B cell (primary cell): ENCODE measurements around the gene ZNHIT1. TPM values are rescaled to one million over a fixed set of nuclear protein-coding genes. Genes with fewer than 3 reads are reported as not detected.

Source experiments
- ATAC-seq: fragments of 200-7000 bp; cut with Tn5 transposase; one replicate; pipeline ENCODE4 v1.10.0; 2021; ENCODE audit warnings: low read depth, mild to moderate bottlenecking, moderate number of reproducible peaks, moderate library complexity
- CTCF ChIA-PET: fragments of 350-600 bp; sonication (Branson Sonifier 250); formaldehyde crosslinking; loops from one replicate; lab custom pipeline; 2021; ENCODE audit warnings: antibody characterized with exemption, inconsistent platforms; lab: Charles Lee
- POLR2A ChIA-PET: fragments of 350-600 bp; sonication (Branson Sonifier 250); formaldehyde crosslinking; loops from one replicate; lab custom pipeline; 2021; ENCODE audit warnings: antibody characterized with exemption; lab: Charles Lee
- DNase-seq: peaks from one replicate; pipeline ENCODE4 v3.0.0; 2013
- H2AFZ ChIP-seq: 2 replicates; pipeline ENCODE4 v1.6.1; 2012; ENCODE audit warnings: mild to moderate bottlenecking, low read depth, low read length; ENCODE audit not compliant: insufficient read depth, poor library complexity, severe bottlenecking
- H3K27ac ChIP-seq, 2 donors: 1 replicate in 1 of 2; 2 replicates in 1 of 2; pipeline ENCODE4 v1.5.1; 2012 to 2013; ENCODE audit warnings: low read length in 2 of 2, mild to moderate bottlenecking in 2 of 2, moderate library complexity in 1 of 2
- H3K27me3 ChIP-seq, 4 experiments: fragments of 200-600 bp in 1 of 4; sonication (generic) in 1 of 4; replicated peaks in 1 of 4; 1 replicate in 2 of 4; 2 replicates in 2 of 4; pipeline versions ENCODE4 v1.6.1 to v1.7.0; 2013 to 2016; ENCODE audit warnings: low read length in 3 of 4, mild to moderate bottlenecking in 2 of 4, mixed read lengths in 1 of 4, moderate library complexity in 1 of 4; ENCODE audit not compliant: insufficient read depth in 4 of 4, control insufficient read depth in 3 of 4; ENCODE audit errors: control extremely low read depth in 1 of 4
- H3K36me3 ChIP-seq, 2 experiments: replicated peaks in 1 of 2; 1 replicate in 1 of 2; 2 replicates in 1 of 2; pipeline versions ENCODE4 v1.6.1 to v1.7.1; 2013; ENCODE audit warnings: low read length in 1 of 2; ENCODE audit not compliant: insufficient read depth in 2 of 2, control insufficient read depth in 1 of 2; ENCODE audit errors: control extremely low read depth in 1 of 2, extremely low read depth in 1 of 2
- H3K4me1 ChIP-seq, 2 donors: fragments of 200-600 bp in 1 of 2; sonication (generic) in 1 of 2; 1 replicate in 1 of 2; 2 replicates in 1 of 2; pipeline versions ENCODE4 v1.5.1 to v1.6.1; 2013 to 2017; ENCODE audit warnings: low read length in 2 of 2; ENCODE audit not compliant: control insufficient read depth in 2 of 2, insufficient read depth in 2 of 2
- H3K4me2 ChIP-seq: replicated peaks from 2 replicates; pipeline ENCODE3; 2012; ENCODE audit warnings: mild to moderate bottlenecking, low read depth, low read length; ENCODE audit not compliant: poor library complexity, severe bottlenecking
- H3K4me3 ChIP-seq, 5 experiments: fragments of 200-600 bp in 1 of 5; sonication (generic) in 1 of 5; 1 replicate in 3 of 5; 2 replicates in 2 of 5; pipeline versions ENCODE4 v1.5.1 to v1.7.0; 2011 to 2016; ENCODE audit warnings: low read length in 4 of 5, mild to moderate bottlenecking in 4 of 5, low read depth in 2 of 5, control low read depth in 1 of 5, moderate library complexity in 1 of 5; ENCODE audit not compliant: insufficient read depth in 1 of 5; ENCODE audit errors: control extremely low read depth in 1 of 5, extremely low read depth in 1 of 5
- H3K79me2 ChIP-seq: fragments of 200-600 bp; sonication (generic); one replicate; pipeline ENCODE4 v1.6.0; 2016; ENCODE audit warnings: low read length; ENCODE audit not compliant: control insufficient read depth, insufficient read depth
- H3K9ac ChIP-seq: fragments of 200-600 bp; sonication (generic); 2 replicates; pipeline ENCODE4 v1.6.1; 2017; ENCODE audit warnings: mild to moderate bottlenecking, low read length, moderate library complexity
- H3K9me3 ChIP-seq, 3 donors: one replicate each; pipeline versions ENCODE4 v1.6.1 to v1.7.1; 2013; ENCODE audit warnings: low read length in 2 of 3; ENCODE audit not compliant: control insufficient read depth in 2 of 3, insufficient read depth in 1 of 3; ENCODE audit errors: control extremely low read depth in 1 of 3
- H4K20me1 ChIP-seq: 2 replicates; pipeline ENCODE4 v1.6.0; 2012; ENCODE audit warnings: mild to moderate bottlenecking, low read length; ENCODE audit not compliant: insufficient read depth, control insufficient read depth, poor library complexity, severe bottlenecking
- H3K27ac Mint-ChIP-seq: one replicate; pipeline ENCODE4 v1.8.0; 2021; ENCODE audit warnings: mixed read lengths
- H3K27me3 Mint-ChIP-seq: one replicate; pipeline ENCODE4 v1.8.0; 2021; ENCODE audit warnings: mixed read lengths
- H3K4me1 Mint-ChIP-seq: one replicate; pipeline ENCODE4 v1.8.0; 2021; ENCODE audit warnings: mixed read lengths
- H3K4me3 Mint-ChIP-seq: one replicate; pipeline ENCODE4 v1.8.0; 2021; ENCODE audit warnings: mixed read lengths
- H3K9me3 Mint-ChIP-seq: one replicate; pipeline ENCODE4 v1.8.0; 2022; ENCODE audit warnings: mixed read lengths; ENCODE audit not compliant: insufficient read depth
- EZH2 ChIP-seq: IDR thresholded peaks from 2 replicates; pipeline ENCODE4 v1.6.1; 2012; ENCODE audit warnings: borderline replicate concordance, low read depth, mild to moderate bottlenecking, moderate library complexity, low read length; ENCODE audit not compliant: insufficient read depth, poor library complexity, severe bottlenecking
- WGBS: methylation state at CpG from one replicate; pipeline ENCODE4 v1.1.5; 2013; ENCODE audit warnings: missing lambda C conversion rate; ENCODE audit not compliant: insufficient coverage; 5-methylcytosine and 5-hydroxymethylcytosine counted together
- intact Hi-C: fragments of 100-400 bp; cut with micrococcal nuclease; formaldehyde crosslinking; loops from one replicate; pipeline ENCODE4 v1.10.0; 2022
- polyA plus RNA-seq: library from polyadenylated mRNA; depleted of rRNA; stranded (reverse); fragments of >200 nt; gene quantifications from 2 replicates; pipeline ENCODE4 v1.2.3, GENCODE V29; 2012
- small RNA-seq: library from RNA; depleted of rRNA; stranded (forward); fragments of <200 nt; gene quantifications from one replicate; pipeline ENCODE3, GENCODE V24; 2012; ENCODE audit warnings: low replicate concordance, low read depth; ENCODE audit not compliant: insufficient read length
- total RNA-seq, 2 donors: library from RNA; stranded (reverse); fragments of 120-200 nt in 1 of 2; gene quantifications; 1 replicate in 1 of 2; 2 replicates in 1 of 2; pipeline versions ENCODE4 v1.2.3 to v1.2.4, GENCODE V29; 2013 to 2022
- TF ChIP-seq, protein P1 (sequence below): fragments of 200-600 bp; IDR thresholded peaks from one replicate; pipeline ENCODE4 v1.8.0; 2022; ENCODE audit warnings: antibody characterized with exemption, mild to moderate bottlenecking

Gene ZNHIT1
- total and polyA plus RNA-seq, 2 donors (not counting 1 experiment from before 2014, with no cell fraction given) = 28.5 to 37.3 TPM

DNA sequence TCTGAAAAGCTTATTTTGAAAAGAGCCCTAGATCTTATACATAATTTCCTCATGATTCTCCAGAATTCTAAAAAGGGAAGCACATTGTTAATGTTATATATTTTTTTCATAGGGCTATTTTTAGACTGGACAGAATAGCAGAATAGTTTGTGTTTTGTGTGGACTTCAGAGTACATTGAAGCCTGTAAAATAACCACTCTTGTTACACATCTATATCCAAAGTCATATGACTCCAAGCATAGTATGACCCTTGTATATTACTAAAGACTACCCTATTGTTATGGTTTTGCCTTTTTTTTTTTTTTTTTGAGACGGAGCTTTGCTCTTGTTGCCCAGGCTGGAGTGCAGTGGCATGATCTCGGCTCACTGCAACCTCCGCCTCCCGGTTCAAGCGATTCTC lies 53.1 kb downstream of the ZNHIT1 start:
- no peak overlapping the region for H3K4me3 ChIP-seq
- H2AFZ ChIP-seq = no peak overlapping the region
- peaks cover 0 to under 1% (median 0%) of the 10 kb centered on the region in 4 experiments for H3K27me3 ChIP-seq
- no peak for TF ChIP-seq EZH2
- TF ChIP-seq, protein P1, sequence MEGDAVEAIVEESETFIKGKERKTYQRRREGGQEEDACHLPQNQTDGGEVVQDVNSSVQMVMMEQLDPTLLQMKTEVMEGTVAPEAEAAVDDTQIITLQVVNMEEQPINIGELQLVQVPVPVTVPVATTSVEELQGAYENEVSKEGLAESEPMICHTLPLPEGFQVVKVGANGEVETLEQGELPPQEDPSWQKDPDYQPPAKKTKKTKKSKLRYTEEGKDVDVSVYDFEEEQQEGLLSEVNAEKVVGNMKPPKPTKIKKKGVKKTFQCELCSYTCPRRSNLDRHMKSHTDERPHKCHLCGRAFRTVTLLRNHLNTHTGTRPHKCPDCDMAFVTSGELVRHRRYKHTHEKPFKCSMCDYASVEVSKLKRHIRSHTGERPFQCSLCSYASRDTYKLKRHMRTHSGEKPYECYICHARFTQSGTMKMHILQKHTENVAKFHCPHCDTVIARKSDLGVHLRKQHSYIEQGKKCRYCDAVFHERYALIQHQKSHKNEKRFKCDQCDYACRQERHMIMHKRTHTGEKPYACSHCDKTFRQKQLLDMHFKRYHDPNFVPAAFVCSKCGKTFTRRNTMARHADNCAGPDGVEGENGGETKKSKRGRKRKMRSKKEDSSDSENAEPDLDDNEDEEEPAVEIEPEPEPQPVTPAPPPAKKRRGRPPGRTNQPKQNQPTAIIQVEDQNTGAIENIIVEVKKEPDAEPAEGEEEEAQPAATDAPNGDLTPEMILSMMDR = no peak
- DNase-seq = no peak
- H3K9me3 Mint-ChIP-seq = no peaks in the 10 kb centered on the region
- H3K4me1 Mint-ChIP-seq = no peaks in the 10 kb centered on the region
- no peak overlapping the region for H3K9ac ChIP-seq
- no peak overlapping the region for H3K27ac ChIP-seq
- no peaks in the 10 kb centered on the region for H3K79me2 ChIP-seq
- POLR2A ChIA-PET = interaction anchor here (0.7 kb wide), 1 partner anchor 14 kb away, joined by 5 read pairs; no protein-coding TSS in a partner anchor
- no CpG with 5 or more reads among the region's 5 CpGs for WGBS
- CTCF ChIA-PET = no interaction called here
- no peak for ATAC-seq
- H3K9me3 ChIP-seq = no peaks in the 10 kb centered on the region
- H3K4me3 Mint-ChIP-seq = no peak overlapping the region
- H3K4me2 ChIP-seq = no peak overlapping the region
- peaks cover 17% of the 10 kb centered on the region for H3K27me3 Mint-ChIP-seq
- no peaks in the 10 kb centered on the region for H4K20me1 ChIP-seq
- H3K36me3 ChIP-seq = no peaks in the 10 kb centered on the region
- no peak overlapping the region for H3K27ac Mint-ChIP-seq
- H3K4me1 ChIP-seq = no peaks in the 10 kb centered on the region
- intact Hi-C loops = no loop called here

- CTCF ChIA-PET = interaction anchor here (1.6 kb wide), 1 partner anchor 9 kb away, joined by 6 read pairs; no protein-coding TSS in a partner anchor
Observed at GRCh38 chr7:101273206-101273605, 55.2 kb downstream of the ZNHIT1 start.

More at GRCh38 chr7:101273206-101273605, 55.2 kb downstream of the ZNHIT1 start:
- Mint-ChIP-seq H3K27me3 (peaks cover 23% of the 10 kb centered on the region), H3K4me3 (no peak overlapping the region), H3K4me1 (no peaks in the 10 kb centered on the region), H3K9me3 (no peaks in the 10 kb centered on the region), H3K27ac (no peak overlapping the region)
- ATAC-seq = no peak
- no peaks in the 10 kb centered on the region for H3K79me2 ChIP-seq
- H3K4me1 ChIP-seq = no peaks in the 10 kb centered on the region
- DNase-seq = no peak
- no peak overlapping the region for H2AFZ ChIP-seq
- no peaks in the 10 kb centered on the region for H4K20me1 ChIP-seq
- intact Hi-C loops = no loop called here
- no peak for TF ChIP-seq EZH2
- TF ChIP-seq, protein P1 = no peak
- H3K9me3 ChIP-seq = no peaks in the 10 kb centered on the region
- H3K36me3 ChIP-seq = no peaks in the 10 kb centered on the region
- POLR2A ChIA-PET = no interaction called here
- no peaks in the 10 kb centered on the region for H3K27me3 ChIP-seq
- WGBS = 95% methylated on average over 4 of the region's 4 CpGs
- no peak overlapping the region for H3K27ac ChIP-seq
- no peak overlapping the region for H3K4me3 ChIP-seq
- no peak overlapping the region for H3K4me2 ChIP-seq
- no peak overlapping the region for H3K9ac ChIP-seq

Small RNA genes within 50 kb of the gene (small RNA-seq; reads per million reads assigned to genes)
- gene RNU6-1104P = not detected

Other genes with a start within 250 kb of the ZNHIT1 start
- not detected in 2 replicates for gene MUC12, start 248.6 kb upstream of the ZNHIT1 start, total RNA-seq
- 0.81 TPM in 1 of 2 replicates, not detected in the other for gene MUC12, start 248.6 kb upstream of the ZNHIT1 start, polyA plus RNA-seq
- gene MUC17, start 198.1 kb upstream of the ZNHIT1 start, total RNA-seq = not detected in 2 replicates
- gene MUC17, start 198.1 kb upstream of the ZNHIT1 start, polyA plus RNA-seq = not detected in 2 replicates
- gene TRIM56, start 132.7 kb upstream of the ZNHIT1 start, total RNA-seq = 76.1 and 85.7 TPM in 2 replicates
- 8.4 and 11.0 TPM in 2 replicates for gene TRIM56, start 132.7 kb upstream of the ZNHIT1 start, polyA plus RNA-seq
- gene SERPINE1, start 91.1 kb upstream of the ZNHIT1 start, total RNA-seq = 0.07 TPM in 1 of 2 replicates, not detected in the other
- gene SERPINE1, start 91.1 kb upstream of the ZNHIT1 start, polyA plus RNA-seq = 0.09 TPM in 2 replicates
- gene AP1S1, start 63.7 kb upstream of the ZNHIT1 start, total RNA-seq = 10.3 and 11.4 TPM in 2 replicates
- gene AP1S1, start 63.7 kb upstream of the ZNHIT1 start, polyA plus RNA-seq = 15.5 and 16.3 TPM in 2 replicates
- gene VGF, start 52.6 kb upstream of the ZNHIT1 start, total RNA-seq = 0.12 and 0.17 TPM in 2 replicates
- 0.10 TPM in 2 replicates for gene VGF, start 52.6 kb upstream of the ZNHIT1 start, polyA plus RNA-seq
- not detected in 2 replicates for gene NAT16, start 37.9 kb upstream of the ZNHIT1 start, total RNA-seq
- gene NAT16, start 37.9 kb upstream of the ZNHIT1 start, polyA plus RNA-seq = not detected in 2 replicates
- not detected in 2 replicates for gene MOGAT3, start 17.1 kb upstream of the ZNHIT1 start, total RNA-seq
- not detected in 2 replicates for gene MOGAT3, start 17.1 kb upstream of the ZNHIT1 start, polyA plus RNA-seq
- gene PLOD3, start 584 bp upstream of the ZNHIT1 start, total RNA-seq = 47.5 and 47.9 TPM in 2 replicates
- gene PLOD3, start 584 bp upstream of the ZNHIT1 start, polyA plus RNA-seq = 35.5 and 40.1 TPM in 2 replicates
- 27.2 and 31.1 TPM in 2 replicates for gene CLDN15, start 19.6 kb downstream of the ZNHIT1 start, total RNA-seq
- 36.4 and 42.1 TPM in 2 replicates for gene CLDN15, start 19.6 kb downstream of the ZNHIT1 start, polyA plus RNA-seq
- 95.5 and 105 TPM in 2 replicates for gene FIS1, start 26.9 kb downstream of the ZNHIT1 start, total RNA-seq
- gene FIS1, start 26.9 kb downstream of the ZNHIT1 start, polyA plus RNA-seq = 188 and 245 TPM in 2 replicates
- gene IFT22, start 103.6 kb downstream of the ZNHIT1 start, total RNA-seq = 7.3 and 10.3 TPM in 2 replicates
- 3.8 and 5.2 TPM in 2 replicates for gene IFT22, start 103.6 kb downstream of the ZNHIT1 start, polyA plus RNA-seq
- gene COL26A1, start 144.7 kb downstream of the ZNHIT1 start, total RNA-seq = not detected in 2 replicates
- not detected in 2 replicates for gene COL26A1, start 144.7 kb downstream of the ZNHIT1 start, polyA plus RNA-seq